ENCODE measurements around the gene ADORA1. TPM values are rescaled to one million over a fixed set of nuclear protein-coding genes. Genes with fewer than 3 reads are reported as not detected.

The ADORA1 gene
- total and polyA plus RNA-seq, 11 donors, result 0.81 to 17.8 (median 9.5) TPM

- Histone ChIP-seq H3K4me3 (no peak overlapping the region), H3K9me3 (no peaks in the 10 kb centered on the region), H3K27me3 (no peaks in the 10 kb centered on the region), H3K4me1 (peaks cover 0 to 19% (median 0%) of the 10 kb centered on the region in 12 donors), H3K27ac (no peak overlapping the region), H3K36me3 (no peaks in the 10 kb centered on the region)
- ATAC-seq, result no peak
- no peak for TF ChIP-seq POLR2A (IDR thresholded peaks at IDR 0.05)
- no peak for TF ChIP-seq CTCF (IDR thresholded peaks at IDR 0.05)
- 86 to 89% (median 88%) methylated on average over 9 to 10 of the region's 10 CpGs for WGBS, 4 donors
- intact Hi-C loops (cut with DNase I), result no loop called here
- no peak for DNase-seq
Observed at GRCh38 chr1:203179667-203180005, 52.1 kb downstream of the ADORA1 start.

- Histone ChIP-seq H3K27ac (no peak overlapping the region), H3K27me3 (no peaks in the 10 kb centered on the region), H3K9me3 (no peaks in the 10 kb centered on the region), H3K36me3 (no peaks in the 10 kb centered on the region), H3K4me3 (no peak overlapping the region), H3K4me1 (peaks cover 0 to 14% (median 0%) of the 10 kb centered on the region in 12 donors)
- DNase-seq, result no peak
- intact Hi-C loops (cut with DNase I), result no loop called here
- ATAC-seq, result no peak
- WGBS, 4 donors, result 84 to 91% (median 87%) methylated on average over 11 of the region's 11 CpGs
- TF ChIP-seq POLR2A (IDR thresholded peaks at IDR 0.05) (no peak), CTCF (IDR thresholded peaks at IDR 0.05) (no peak)
Observed at GRCh38 chr1:203180611-203181330, 53.2 kb downstream of the ADORA1 start.

DNA sequence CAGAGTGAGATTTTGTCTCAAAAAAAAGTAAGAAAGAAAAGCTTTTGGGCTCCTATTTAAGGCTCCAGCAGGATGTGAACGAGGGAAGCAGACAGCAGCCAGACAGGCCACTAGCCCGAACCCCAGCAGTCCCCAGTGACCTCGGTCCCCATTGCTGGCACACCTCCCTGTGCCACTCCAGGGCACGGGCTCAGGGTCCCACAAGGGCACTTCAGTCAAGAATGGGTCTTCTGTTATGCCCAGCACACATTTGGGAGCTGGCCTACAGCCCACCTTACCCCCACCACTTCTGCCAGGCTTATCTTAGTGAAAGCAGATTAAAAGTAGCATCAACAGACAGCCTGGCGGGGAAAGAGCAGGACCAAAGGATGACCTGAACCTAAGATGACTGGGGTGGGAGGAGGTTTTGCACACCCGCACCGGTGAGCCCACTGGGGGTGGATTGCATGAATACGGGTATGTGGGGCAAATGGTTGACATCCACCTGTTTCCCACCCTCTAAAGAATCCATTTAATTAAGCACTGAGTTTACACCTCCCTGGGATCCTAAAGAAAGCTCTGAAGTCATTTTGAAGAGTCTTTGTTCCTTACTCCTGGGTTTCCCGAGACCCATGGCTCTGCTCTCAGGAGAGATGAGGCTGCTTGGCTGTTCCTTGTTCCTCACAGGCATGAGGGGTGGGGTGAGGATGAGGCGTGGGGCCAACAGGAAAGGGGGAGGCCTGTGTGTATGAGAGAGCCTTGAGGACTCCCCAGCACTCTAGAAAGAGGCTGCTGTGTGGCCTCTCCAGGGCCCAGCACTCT lies 54.3 kb downstream of the ADORA1 start:
- ATAC-seq (no peak), DNase-seq (peak in 1 of 5 donors; percentile 20)
- no peaks in the 10 kb centered on the region for H3K9me3 ChIP-seq
- TF ChIP-seq POLR2A (IDR thresholded peaks at IDR 0.05) (no peak), CTCF (IDR thresholded peaks at IDR 0.05) (no peak)
- WGBS, 4 donors, result 61 to 65% (median 64%) methylated on average over 9 to 10 of the region's 10 CpGs
- no peak overlapping the region for H3K27ac ChIP-seq
- H3K27me3 ChIP-seq, result no peaks in the 10 kb centered on the region
- no peaks in the 10 kb centered on the region for H3K36me3 ChIP-seq
- H3K4me1 ChIP-seq, result peaks cover 0 to 13% (median 0%) of the 10 kb centered on the region in 12 donors
- intact Hi-C loops (cut with DNase I), result no loop called here
- no peak overlapping the region for H3K4me3 ChIP-seq

GRCh38 chr1:203182387-203182953 lies 54.9 kb downstream of the ADORA1 start:
- ATAC-seq (peak in 3 of 4 donors; percentile 66 to 85 (median 71)), DNase-seq (peak in 1 of 5 donors; percentile 15)
- no peaks in the 10 kb centered on the region for H3K27me3 ChIP-seq
- H3K4me3 ChIP-seq, result no peak overlapping the region
- H3K9me3 ChIP-seq, result no peaks in the 10 kb centered on the region
- TF ChIP-seq CTCF (IDR thresholded peaks at IDR 0.05), result no peak
- no peak for TF ChIP-seq POLR2A (IDR thresholded peaks at IDR 0.05)
- H3K4me1 ChIP-seq, result peaks cover 0 to 13% (median 0%) of the 10 kb centered on the region in 12 donors
- no peak overlapping the region for H3K27ac ChIP-seq
- 80 to 90% (median 85%) methylated on average over 7 of the region's 7 CpGs for WGBS, 4 donors
- H3K36me3 ChIP-seq, result no peaks in the 10 kb centered on the region
- intact Hi-C loops (cut with DNase I), result no loop called here

All from heart left ventricle (tissue), 16 donors.